Renal cortical epithelial cell (primary cell): ENCODE results near the gene TMEM132E. TPM values are rescaled to one million over a fixed set of nuclear protein-coding genes. Genes with fewer than 3 reads are reported as not detected.
A peak's percentile ranks its signal among the peaks of the same experiment; 100 is the strongest.

ENCODE experiments used
- DNase-seq: peaks from one replicate; pipeline ENCODE4 v3.0.0-alpha.2; 2011; ENCODE audit warnings: low read depth
- total RNA-seq: library from RNA; depleted of rRNA; stranded (reverse); fragments of >200 nt; gene quantifications from 2 replicates; pipeline ENCODE4 v1.2.3, GENCODE V29; 2014

The TMEM132E gene
- total RNA-seq, 1 donor from 2014 or later, result not detected

GRCh38 chr17:34601416-34601815 is 22.0 kb downstream of the TMEM132E start:
- DNase-seq, result no peak

GRCh38 chr17:34603974-34604373 is 24.6 kb downstream of the TMEM132E start:
- DNase-seq, result no peak

- no peak for DNase-seq
These were observed 27.4 kb downstream of the TMEM132E start for GRCh38 chr17:34606763-34607162.

- DNase-seq, result no peak
These were observed 28.5 kb downstream of the TMEM132E start for GRCh38 chr17:34607917-34608316.

- no peak for DNase-seq
These were observed 29.8 kb downstream of the TMEM132E start for GRCh38 chr17:34609210-34609609.

- no peak for DNase-seq
These were observed 30.7 kb downstream of the TMEM132E start for GRCh38 chr17:34610039-34610438.

- no peak for DNase-seq
These were observed 31.1 kb downstream of the TMEM132E start for GRCh38 chr17:34610506-34610905.

- peak; percentile 29 for DNase-seq
These were observed 34.0 kb downstream of the TMEM132E start for GRCh38 chr17:34613064-34614019.

- no peak for DNase-seq
These were observed 35.3 kb downstream of the TMEM132E start for GRCh38 chr17:34614698-34615097.

- no peak for DNase-seq
These were observed 35.9 kb downstream of the TMEM132E start for GRCh38 chr17:34615326-34615725.

GRCh38 chr17:34616148-34616547 is 36.8 kb downstream of the TMEM132E start:
- no peak for DNase-seq

GRCh38 chr17:34617398-34617797 is 38.0 kb downstream of the TMEM132E start:
- no peak for DNase-seq

GRCh38 chr17:34619687-34620217 is 40.4 kb downstream of the TMEM132E start:
- DNase-seq, result no peak

- DNase-seq, result no peak
These were observed 41.1 kb downstream of the TMEM132E start for GRCh38 chr17:34620458-34620857.

- no peak for DNase-seq
These were observed 43.7 kb downstream of the TMEM132E start for GRCh38 chr17:34622862-34623623.

GRCh38 chr17:34623856-34624766 is 44.7 kb downstream of the TMEM132E start:
- DNase-seq, result no peak

- DNase-seq, result no peak
These were observed 45.5 kb downstream of the TMEM132E start for GRCh38 chr17:34624767-34625383.

GRCh38 chr17:34626121-34626681 is 46.8 kb downstream of the TMEM132E start:
- DNase-seq, result no peak

- no peak for DNase-seq
These were observed 49.5 kb downstream of the TMEM132E start for GRCh38 chr17:34628879-34629278.

GRCh38 chr17:34633351-34633750 is 54.0 kb downstream of the TMEM132E start:
- DNase-seq, result no peak

- no peak for DNase-seq
These were observed 54.4 kb downstream of the TMEM132E start for GRCh38 chr17:34633760-34634159.
